T-cell (primary cell): ENCODE results near the gene DNM3. TPM values are rescaled to one million over a fixed set of nuclear protein-coding genes. Genes with fewer than 3 reads are reported as not detected.

Source experiments
- ATAC-seq, 4 experiments: fragments of 200-7000 bp in 3 of 4; fragments of 150-1000 bp in 1 of 4; cut with Tn5 transposase; replicated peaks in 1 of 4; 1 replicate in 3 of 4; 2 replicates in 1 of 4; pipeline ENCODE4 v1.10.0; 2021; ENCODE audit warnings: moderate library complexity in 3 of 4, mild to moderate bottlenecking in 2 of 4, moderate number of reproducible peaks in 1 of 4
- CTCF ChIA-PET, 2 donors: fragments of 300-600 bp; sonication (Branson Sonifier 250); formaldehyde crosslinking; loops; one replicate each; lab custom pipeline; 2022; ENCODE audit warnings: antibody characterized with exemption in 2 of 2; lab: Charles Lee
- POLR2A ChIA-PET, 2 donors: fragments of 300-600 bp; sonication (Branson Sonifier 250); formaldehyde crosslinking; loops; one replicate each; lab custom pipeline; 2022; ENCODE audit warnings: antibody characterized with exemption in 2 of 2; lab: Charles Lee
- DNase-seq, 35 experiments: peaks; one replicate each; pipeline versions ENCODE4 v3.0.0 to v3.0.0-alpha.2; 2013 to 2023
- H3K27ac ChIP-seq: one replicate; pipeline ENCODE4 v1.5.1; 2013; ENCODE audit warnings: low read length
- H3K27me3 ChIP-seq, 2 experiments: replicated peaks in 1 of 2; 1 replicate in 1 of 2; 2 replicates in 1 of 2; pipeline versions ENCODE4 v1.6.1 to v1.7.0; 2013; ENCODE audit warnings: low read length in 1 of 2, mixed read lengths in 1 of 2; ENCODE audit not compliant: control insufficient read depth in 2 of 2, insufficient read depth in 2 of 2; ENCODE audit errors: extremely low read depth in 1 of 2
- H3K36me3 ChIP-seq, 2 donors: 1 replicate in 1 of 2; 2 replicates in 1 of 2; pipeline versions ENCODE4 v1.6.1 to v1.7.0; 2013; ENCODE audit warnings: low read length in 1 of 2; ENCODE audit not compliant: control insufficient read depth in 2 of 2, insufficient read depth in 1 of 2; ENCODE audit errors: extremely low read depth in 1 of 2
- H3K4me1 ChIP-seq, 2 experiments: 1 replicate in 1 of 2; 2 replicates in 1 of 2; pipeline versions ENCODE4 v1.6.1 to v1.7.0; 2013; ENCODE audit warnings: low read length in 2 of 2, mixed read lengths in 1 of 2; ENCODE audit not compliant: insufficient read depth in 2 of 2, control insufficient read depth in 1 of 2; ENCODE audit errors: extremely low read depth in 1 of 2
- H3K4me3 ChIP-seq, 2 donors: 1 replicate in 1 of 2; 2 replicates in 1 of 2; pipeline versions ENCODE4 v1.5.1 to v1.7.0; 2013; ENCODE audit warnings: mild to moderate bottlenecking in 2 of 2, low read length in 1 of 2, moderate library complexity in 1 of 2; ENCODE audit not compliant: control insufficient read depth in 1 of 2; ENCODE audit errors: extremely low read depth in 1 of 2
- H3K9me3 ChIP-seq: 2 replicates; pipeline ENCODE4 v1.7.0; 2013
- H3K27ac Mint-ChIP-seq, 2 donors: one replicate each; pipeline ENCODE4 v1.8.0; 2020 to 2021; ENCODE audit warnings: mild to moderate bottlenecking in 2 of 2, mixed read lengths in 2 of 2
- H3K27me3 Mint-ChIP-seq, 2 donors: one replicate each; pipeline ENCODE4 v1.8.0; 2021 to 2022; ENCODE audit warnings: mixed read lengths in 2 of 2
- H3K36me3 Mint-ChIP-seq: one replicate; pipeline ENCODE4 v1.8.0; 2021; ENCODE audit warnings: mixed read lengths
- H3K4me1 Mint-ChIP-seq, 3 donors: one replicate each; pipeline ENCODE4 v1.8.0; 2020 to 2022; ENCODE audit warnings: mixed read lengths in 3 of 3, mild to moderate bottlenecking in 1 of 3
- H3K4me3 Mint-ChIP-seq, 3 donors: one replicate each; pipeline ENCODE4 v1.8.0; 2020 to 2022; ENCODE audit warnings: mild to moderate bottlenecking in 3 of 3, mixed read lengths in 3 of 3, moderate library complexity in 3 of 3
- H3K9me3 Mint-ChIP-seq, 3 donors: one replicate each; pipeline ENCODE4 v1.8.0; 2020 to 2022; ENCODE audit warnings: mixed read lengths in 3 of 3
- WGBS: methylation state at CpG from one replicate; pipeline ENCODE4 v1.1.5; 2013; ENCODE audit warnings: missing lambda C conversion rate; ENCODE audit not compliant: insufficient coverage; 5-methylcytosine and 5-hydroxymethylcytosine counted together
- total RNA-seq, 35 experiments: library from RNA in 6 of 35; stranded (reverse) in 6 of 35; fragments of 120-200 nt in 1 of 35; gene quantifications; one replicate each; pipeline versions ENCODE4 v1.2.1 to v1.2.4 and lab custom pipeline; 2013 to 2026

Gene DNM3
- total RNA-seq, 5 donors from 2014 or later (not counting 1 experiment from before 2014, with no cell fraction given), result 2.0 to 2.8 (median 2.4) TPM

DNA sequence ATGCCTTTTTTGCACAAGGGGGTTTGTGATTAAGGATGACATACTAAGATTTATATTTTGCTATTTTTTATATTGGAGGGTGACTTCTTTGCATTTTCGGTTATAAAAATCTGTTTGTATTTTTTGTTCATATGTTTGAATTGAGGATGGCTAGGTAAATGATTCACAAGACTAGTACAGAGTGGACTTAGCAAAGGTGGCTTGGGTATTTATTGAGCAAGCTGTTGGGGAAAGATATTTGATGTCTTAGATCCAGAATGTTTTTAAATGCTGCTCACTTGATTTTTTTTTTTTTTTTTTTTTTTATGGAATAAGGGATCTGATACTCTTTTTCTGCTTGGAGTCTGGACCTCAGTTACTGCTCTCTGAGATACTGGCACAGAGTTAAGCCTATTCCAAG is 100.6 kb downstream of the DNM3 start:
- ChIA-PET POLR2A (no interaction called here), CTCF (no interaction called here)
- peaks cover 0 to 4% (median 0%) of the 10 kb centered on the region in 3 donors for H3K9me3 Mint-ChIP-seq
- Histone ChIP-seq H3K27ac (no peak overlapping the region), H3K27me3 (peaks cover 0 to 2% of the 10 kb centered on the region in 2 experiments), H3K9me3 (no peaks in the 10 kb centered on the region), H3K36me3 (no peaks in the 10 kb centered on the region), H3K4me3 (no peak overlapping the region), H3K4me1 (no peaks in the 10 kb centered on the region)
- 100% methylated on average over 1 of the region's 1 CpG for WGBS
- no peaks in the 10 kb centered on the region for H3K4me1 Mint-ChIP-seq
- ATAC-seq, result no peak
- peaks cover 4% of the 10 kb centered on the region for H3K36me3 Mint-ChIP-seq
- H3K27me3 Mint-ChIP-seq, result peaks cover 0 to 4% of the 10 kb centered on the region in 2 donors
- no peak for DNase-seq
- no peak overlapping the region for H3K27ac Mint-ChIP-seq
- H3K4me3 Mint-ChIP-seq, result no peak overlapping the region

DNA sequence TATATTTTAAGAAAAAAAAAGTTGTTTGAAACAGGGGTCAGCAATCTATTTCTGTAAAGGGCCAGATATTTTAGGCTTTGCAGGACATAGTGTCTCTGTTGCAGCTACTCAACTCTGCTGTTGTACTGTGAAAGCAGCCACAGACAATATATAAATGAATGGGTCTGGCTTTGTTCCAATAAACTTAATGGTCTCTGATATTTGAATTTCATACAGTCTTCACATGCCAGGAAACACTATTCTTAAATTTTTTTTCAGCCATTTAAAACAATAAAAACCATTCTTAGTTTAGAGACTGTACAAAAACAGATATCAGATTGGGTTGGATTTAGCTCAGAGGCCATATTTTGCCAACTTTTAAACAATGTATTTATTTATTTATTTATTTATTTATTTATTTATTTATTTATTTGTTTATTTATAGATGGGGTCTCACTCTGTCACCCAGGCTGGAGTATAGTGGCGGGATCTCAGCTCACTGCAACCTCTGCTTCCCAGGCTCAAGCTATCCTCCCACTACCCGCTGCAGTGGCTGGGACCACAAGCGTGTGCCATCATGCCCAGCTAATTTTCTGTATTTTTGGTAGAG is 102.8 kb downstream of the DNM3 start:
- no peak overlapping the region for H3K4me3 ChIP-seq
- no peaks in the 10 kb centered on the region for H3K36me3 ChIP-seq
- DNase-seq (no peak), ATAC-seq (no peak)
- WGBS, result 100% methylated on average over 1 of the region's 3 CpGs
- H3K27ac ChIP-seq, result no peak overlapping the region
- no peaks in the 10 kb centered on the region for H3K4me1 Mint-ChIP-seq
- H3K27me3 Mint-ChIP-seq, result peaks cover 0 to 4% of the 10 kb centered on the region in 2 donors
- H3K27ac Mint-ChIP-seq, result no peak overlapping the region
- peaks cover 0 to 4% (median 0%) of the 10 kb centered on the region in 3 donors for H3K9me3 Mint-ChIP-seq
- H3K36me3 Mint-ChIP-seq, result peaks cover 4% of the 10 kb centered on the region
- ChIA-PET CTCF (no interaction called here), POLR2A (no interaction called here)
- H3K4me3 Mint-ChIP-seq, result no peak overlapping the region
- H3K9me3 ChIP-seq, result no peaks in the 10 kb centered on the region
- H3K4me1 ChIP-seq, result no peaks in the 10 kb centered on the region
- H3K27me3 ChIP-seq, result peaks cover 0 to 2% of the 10 kb centered on the region in 2 experiments

DNA sequence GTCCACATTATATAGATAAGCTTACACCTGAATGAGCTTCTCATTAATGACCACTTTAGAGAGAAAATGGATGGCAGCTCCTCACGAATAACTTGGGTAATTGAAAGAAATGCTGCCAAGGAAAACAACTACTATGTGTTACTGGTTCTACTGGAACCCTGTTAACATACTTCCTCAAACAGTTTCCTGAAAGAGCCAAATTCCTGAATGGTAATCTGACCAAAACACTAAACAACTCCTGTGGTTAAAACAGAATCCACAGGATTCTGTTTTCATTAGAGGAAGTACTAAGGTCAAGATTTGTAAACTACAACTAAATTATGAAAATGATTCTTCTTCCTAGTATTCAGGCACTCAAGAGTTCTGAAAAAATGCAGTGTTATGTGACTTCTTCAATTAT is 107.2 kb downstream of the DNM3 start:
- no peak for DNase-seq
- Mint-ChIP-seq H3K27me3 (no peaks in the 10 kb centered on the region), H3K36me3 (peaks cover 6% of the 10 kb centered on the region), H3K27ac (no peak overlapping the region), H3K9me3 (no peaks in the 10 kb centered on the region), H3K4me1 (no peaks in the 10 kb centered on the region), H3K4me3 (no peak overlapping the region)
- Histone ChIP-seq H3K27me3 (peaks cover 0 to 3% of the 10 kb centered on the region in 2 experiments), H3K9me3 (no peaks in the 10 kb centered on the region), H3K4me3 (no peak overlapping the region), H3K4me1 (no peaks in the 10 kb centered on the region), H3K36me3 (no peaks in the 10 kb centered on the region), H3K27ac (no peak overlapping the region)
- WGBS, result no CpG with 5 or more reads among the region's 1 CpG
- ATAC-seq, result no peak
- ChIA-PET CTCF (interaction anchor here in 1 of 2 donors (0.6 kb wide), 1 partner anchor 473 kb away, joined by 10 read pairs; no protein-coding TSS in a partner anchor), POLR2A (no interaction called here)

DNA sequence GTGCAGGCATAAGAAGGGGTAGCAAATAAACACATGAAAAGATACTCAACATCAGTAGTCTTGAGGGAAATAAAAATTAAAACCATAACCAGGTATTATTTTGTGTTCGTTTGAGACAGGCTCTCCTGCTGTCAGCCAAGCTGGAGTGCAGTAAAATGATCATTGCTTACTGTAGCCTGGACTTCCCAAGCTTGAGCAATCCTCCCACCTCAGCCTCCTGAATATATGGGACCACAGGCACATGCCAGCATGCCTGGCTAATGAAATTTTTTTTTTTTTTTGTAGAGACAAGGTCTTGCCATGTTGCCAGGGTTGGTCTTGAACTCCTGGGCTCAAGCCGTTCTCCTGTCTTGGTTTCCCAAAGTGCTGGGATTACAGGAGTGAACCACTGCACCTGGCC is 108.0 kb downstream of the DNM3 start:
- H3K27me3 Mint-ChIP-seq, result no peaks in the 10 kb centered on the region
- no peak overlapping the region for H3K27ac Mint-ChIP-seq
- no peaks in the 10 kb centered on the region for H3K9me3 Mint-ChIP-seq
- ChIA-PET POLR2A (interaction anchor here in 1 of 2 donors (0.6 kb wide), 1 partner anchor 108 kb away, joined by 5 read pairs; no protein-coding TSS in a partner anchor), CTCF (interaction anchor here in 1 of 2 donors (0.6 kb wide), 1 partner anchor 473 kb away, joined by 10 read pairs; no protein-coding TSS in a partner anchor)
- no peaks in the 10 kb centered on the region for H3K4me1 ChIP-seq
- DNase-seq (no peak), ATAC-seq (no peak)
- H3K27me3 ChIP-seq, result peaks cover 0 to 3% of the 10 kb centered on the region in 2 experiments
- no peak overlapping the region for H3K4me3 Mint-ChIP-seq
- no peaks in the 10 kb centered on the region for H3K9me3 ChIP-seq
- no peaks in the 10 kb centered on the region for H3K36me3 ChIP-seq
- H3K36me3 Mint-ChIP-seq, result peaks cover 6% of the 10 kb centered on the region
- no peak overlapping the region for H3K4me3 ChIP-seq
- H3K27ac ChIP-seq, result no peak overlapping the region
- no peaks in the 10 kb centered on the region for H3K4me1 Mint-ChIP-seq
- WGBS, result no CpG with 5 or more reads among the region's 2 CpGs

DNA sequence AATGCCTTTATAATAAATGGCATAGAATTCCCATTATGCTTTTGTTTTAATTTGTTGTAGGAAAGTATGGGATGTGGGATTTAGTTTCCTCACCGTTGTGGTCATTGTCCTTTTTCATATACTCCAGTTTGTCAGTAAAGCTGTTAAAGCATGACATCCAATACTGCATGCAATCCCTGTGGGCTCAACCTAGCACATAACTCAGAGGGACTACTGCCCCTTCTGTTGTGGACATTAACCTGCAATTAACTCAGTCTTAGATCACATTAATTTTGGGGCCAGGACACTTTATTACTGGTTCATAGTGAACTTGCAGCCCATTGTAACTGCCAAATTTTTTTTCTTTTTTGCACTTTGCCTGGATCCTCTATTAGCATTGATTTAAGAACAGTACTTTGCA is 112.5 kb downstream of the DNM3 start:
- peaks cover 0 to 3% of the 10 kb centered on the region in 2 experiments for H3K27me3 ChIP-seq
- H3K36me3 ChIP-seq, result no peaks in the 10 kb centered on the region
- H3K9me3 ChIP-seq, result no peaks in the 10 kb centered on the region
- Mint-ChIP-seq H3K27me3 (no peaks in the 10 kb centered on the region), H3K4me1 (no peaks in the 10 kb centered on the region), H3K9me3 (no peaks in the 10 kb centered on the region), H3K36me3 (peaks cover 3% of the 10 kb centered on the region), H3K27ac (no peak overlapping the region), H3K4me3 (no peak overlapping the region)
- no peak for ATAC-seq
- WGBS, result no CpG with 5 or more reads among the region's 1 CpG
- DNase-seq, result no peak
- no peak overlapping the region for H3K4me3 ChIP-seq
- ChIA-PET CTCF (interaction anchor here in 1 of 2 donors (0.7 kb wide), 1 partner anchor 33 kb away, joined by 9 read pairs; no protein-coding TSS in a partner anchor), POLR2A (no interaction called here)
- no peak overlapping the region for H3K27ac ChIP-seq
- no peaks in the 10 kb centered on the region for H3K4me1 ChIP-seq

DNA sequence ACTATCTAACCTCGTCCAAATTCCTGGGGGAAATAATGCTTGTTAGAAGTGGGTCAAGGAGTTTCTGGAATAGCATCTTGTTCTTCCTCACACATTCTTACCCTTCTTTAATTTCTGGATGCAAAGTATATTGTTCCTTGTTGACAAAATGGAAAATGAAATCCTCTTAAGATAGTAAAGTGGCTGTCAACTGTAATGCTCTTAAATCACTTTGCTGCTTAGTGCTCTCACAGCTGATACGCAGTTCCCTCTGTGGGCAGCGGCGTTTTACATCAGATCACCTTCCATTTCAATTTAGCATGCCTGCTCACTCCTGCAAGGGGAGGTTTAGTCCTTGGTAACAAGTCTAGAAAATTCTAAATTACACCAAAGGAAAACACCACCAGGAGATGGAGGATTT is 113.1 kb downstream of the DNM3 start:
- H3K36me3 Mint-ChIP-seq, result peaks cover 3% of the 10 kb centered on the region
- H3K27ac Mint-ChIP-seq, result no peak overlapping the region
- no peaks in the 10 kb centered on the region for H3K36me3 ChIP-seq
- H3K9me3 Mint-ChIP-seq, result no peaks in the 10 kb centered on the region
- H3K9me3 ChIP-seq, result no peaks in the 10 kb centered on the region
- H3K27me3 ChIP-seq, result peaks cover 0 to 2% of the 10 kb centered on the region in 2 experiments
- no peak for ATAC-seq
- H3K27ac ChIP-seq, result no peak overlapping the region
- H3K4me3 Mint-ChIP-seq, result no peak overlapping the region
- ChIA-PET CTCF (no interaction called here), POLR2A (no interaction called here)
- H3K4me1 ChIP-seq, result no peaks in the 10 kb centered on the region
- DNase-seq, result no peak
- H3K27me3 Mint-ChIP-seq, result no peaks in the 10 kb centered on the region
- H3K4me1 Mint-ChIP-seq, result no peaks in the 10 kb centered on the region
- H3K4me3 ChIP-seq, result no peak overlapping the region
- no CpG with 5 or more reads among the region's 4 CpGs for WGBS
